Omental fat pad (tissue), 4 donors: ENCODE data around the gene BACH2. TPM values are rescaled to one million over a fixed set of nuclear protein-coding genes. Genes with fewer than 3 reads are reported as not detected.

Experiments used
- ATAC-seq: fragments of 150-250 bp; one replicate; pipeline ENCODE4 v1.9.1; 2016; ENCODE audit warnings: mild to moderate bottlenecking, moderate library complexity; ENCODE audit not compliant: low FRiP score
- DNase-seq: peaks from one replicate; pipeline ENCODE4 v3.0.0-alpha.2; 2019; ENCODE audit warnings: low spot score
- total RNA-seq, 4 donors: library from RNA; depleted of rRNA; stranded (reverse); fragments of >200 nt; gene quantifications; one replicate each; pipeline ENCODE4 v1.1.0, GENCODE V29; 2016
- TF ChIP-seq, protein P1 (sequence below), 3 donors: fragments of 450-650 bp; IDR thresholded peaks; one replicate each; pipeline ENCODE4 v1.5.1; 2016 to 2017; ENCODE audit warnings: antibody characterized with exemption in 3 of 3, mild to moderate bottlenecking in 3 of 3, moderate library complexity in 2 of 3

BACH2 gene
- total RNA-seq, 4 donors from 2014 or later = 4.0 to 9.4 (median 7.0) TPM

DNA sequence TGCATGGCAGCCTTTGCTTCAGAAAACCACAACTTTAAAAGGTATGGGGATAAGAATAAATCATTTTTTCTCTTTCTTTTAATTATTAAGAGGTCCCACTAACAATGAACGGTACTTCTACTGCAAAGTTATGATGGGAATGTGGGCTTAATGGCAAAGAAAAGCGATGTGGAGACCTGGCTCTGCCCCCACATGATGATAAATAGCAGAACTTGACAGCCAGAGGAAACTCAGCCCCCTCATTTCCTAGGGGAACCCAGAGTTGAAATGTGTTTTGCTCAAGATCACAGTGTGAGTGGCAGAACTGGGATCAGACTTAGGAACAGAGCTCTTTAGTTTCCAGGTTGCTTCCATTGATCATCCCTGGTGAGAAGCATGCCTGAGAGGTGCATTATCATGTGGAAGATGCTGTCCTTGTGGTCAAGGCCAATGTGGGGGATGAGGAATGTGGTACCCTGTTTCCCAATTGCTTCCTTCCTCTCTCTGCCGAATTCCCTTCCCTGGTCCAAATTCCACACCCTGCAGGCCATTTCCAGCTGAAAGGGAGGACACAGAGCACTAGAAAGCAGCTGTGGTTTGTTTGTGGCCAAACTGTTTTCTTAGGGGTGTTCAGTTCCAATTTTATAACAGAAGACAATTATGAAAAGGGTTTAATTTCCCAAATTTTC lies 66.0 kb downstream of the BACH2 start:
- peak; percentile 50 for ATAC-seq
- DNase-seq = no peak
- TF ChIP-seq, protein P1, sequence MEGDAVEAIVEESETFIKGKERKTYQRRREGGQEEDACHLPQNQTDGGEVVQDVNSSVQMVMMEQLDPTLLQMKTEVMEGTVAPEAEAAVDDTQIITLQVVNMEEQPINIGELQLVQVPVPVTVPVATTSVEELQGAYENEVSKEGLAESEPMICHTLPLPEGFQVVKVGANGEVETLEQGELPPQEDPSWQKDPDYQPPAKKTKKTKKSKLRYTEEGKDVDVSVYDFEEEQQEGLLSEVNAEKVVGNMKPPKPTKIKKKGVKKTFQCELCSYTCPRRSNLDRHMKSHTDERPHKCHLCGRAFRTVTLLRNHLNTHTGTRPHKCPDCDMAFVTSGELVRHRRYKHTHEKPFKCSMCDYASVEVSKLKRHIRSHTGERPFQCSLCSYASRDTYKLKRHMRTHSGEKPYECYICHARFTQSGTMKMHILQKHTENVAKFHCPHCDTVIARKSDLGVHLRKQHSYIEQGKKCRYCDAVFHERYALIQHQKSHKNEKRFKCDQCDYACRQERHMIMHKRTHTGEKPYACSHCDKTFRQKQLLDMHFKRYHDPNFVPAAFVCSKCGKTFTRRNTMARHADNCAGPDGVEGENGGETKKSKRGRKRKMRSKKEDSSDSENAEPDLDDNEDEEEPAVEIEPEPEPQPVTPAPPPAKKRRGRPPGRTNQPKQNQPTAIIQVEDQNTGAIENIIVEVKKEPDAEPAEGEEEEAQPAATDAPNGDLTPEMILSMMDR (IDR thresholded peaks at IDR 0.05) = no peak

DNA sequence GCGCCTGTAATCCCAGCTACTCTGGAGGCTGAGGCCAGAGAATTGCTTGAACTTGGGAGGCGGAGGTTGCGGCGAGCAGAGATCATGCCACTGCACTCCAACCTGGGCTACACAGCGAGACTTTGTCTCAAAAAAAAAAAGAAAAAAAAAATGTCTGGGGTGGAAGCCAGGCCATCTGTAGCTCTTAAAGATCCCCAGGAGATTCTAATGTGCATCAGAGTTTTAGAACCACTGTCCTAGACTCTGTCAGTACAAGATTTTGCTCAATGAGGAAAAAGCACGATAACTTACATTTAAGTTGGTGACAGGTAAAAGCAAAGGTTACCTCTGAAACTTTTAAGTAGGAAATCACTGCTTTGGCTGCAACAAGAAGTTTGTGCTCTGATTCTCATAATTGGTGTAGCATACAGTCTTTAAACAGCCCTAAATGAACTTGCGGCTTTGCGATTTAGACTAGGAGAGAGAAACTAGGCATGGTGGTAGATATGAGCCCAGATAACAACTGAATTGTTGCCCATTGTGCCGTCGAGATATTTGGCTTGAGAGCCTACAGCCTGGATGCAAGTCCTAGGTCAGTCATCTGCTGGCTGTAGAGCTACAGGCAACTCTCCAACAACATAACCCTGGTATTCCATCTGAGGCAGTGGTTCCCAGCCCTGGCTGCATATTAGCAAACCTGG lies 67.2 kb downstream of the BACH2 start:
- DNase-seq = no peak
- ATAC-seq = no peak
- TF ChIP-seq, protein P1 (IDR thresholded peaks at IDR 0.05) = no peak

DNA sequence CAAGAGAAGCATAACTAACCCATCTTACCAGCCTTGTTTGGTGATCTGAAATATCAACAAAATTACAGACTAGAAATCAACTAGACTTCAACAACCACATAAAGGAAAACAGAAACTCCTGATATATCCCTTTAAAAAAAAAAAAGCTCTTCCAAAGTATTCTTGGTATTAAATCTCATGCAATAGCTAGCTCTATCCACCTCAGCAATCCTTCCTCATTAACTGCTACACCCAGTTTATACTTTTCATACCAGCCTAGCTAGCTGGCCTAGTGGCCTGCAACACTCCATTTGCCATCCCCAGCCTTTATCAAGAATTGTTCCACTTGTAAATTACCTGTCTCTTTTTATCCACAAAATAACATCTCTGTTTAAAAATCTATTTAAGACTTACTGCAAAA lies 69.0 kb downstream of the BACH2 start:
- DNase-seq = no peak

DNA sequence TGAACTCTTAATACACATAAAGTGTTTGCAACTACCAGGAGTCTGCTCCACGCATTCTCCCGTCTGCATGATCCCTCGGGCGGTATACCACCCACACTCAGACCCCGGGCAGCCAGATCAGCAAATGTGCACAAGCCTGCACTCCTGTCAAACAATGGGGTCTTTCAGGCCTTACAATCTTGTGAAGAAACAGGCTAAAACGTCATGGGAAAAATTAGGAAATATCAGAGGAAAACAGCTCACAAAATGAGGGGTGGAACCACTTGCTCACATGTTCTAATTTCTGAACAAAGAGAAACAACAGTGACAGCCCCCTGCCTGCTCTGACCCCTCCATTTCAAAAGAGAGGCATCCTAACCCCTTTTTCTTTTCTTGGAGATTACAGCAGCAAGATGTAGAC lies 69.4 kb downstream of the BACH2 start:
- TF ChIP-seq, protein P1 (IDR thresholded peaks at IDR 0.05) = no peak
- DNase-seq (no peak), ATAC-seq (no peak)

More for the DNA sequence above, 69.0 kb downstream of the BACH2 start:
- TF ChIP-seq, protein P1 (IDR thresholded peaks at IDR 0.05) = no peak
- ATAC-seq = no peak

DNA sequence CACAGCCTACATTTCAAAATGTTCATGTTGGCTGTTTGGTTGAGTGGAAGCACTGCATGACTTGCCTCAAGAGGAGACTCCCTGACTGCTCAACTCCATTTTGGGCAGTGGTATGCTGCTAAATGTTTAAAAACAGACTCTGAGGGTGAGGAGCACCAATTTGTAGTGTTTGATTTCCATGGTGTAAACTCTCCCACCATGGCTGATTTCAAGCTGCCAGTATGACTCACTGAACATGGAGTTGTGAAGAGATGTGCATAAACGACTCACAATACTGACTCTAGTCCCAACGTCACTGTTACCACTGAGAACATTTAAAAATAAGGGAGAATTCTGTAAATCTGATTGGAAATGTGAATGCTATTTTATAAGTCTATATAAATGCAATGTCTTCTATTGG lies 70.4 kb downstream of the BACH2 start:
- TF ChIP-seq, protein P1 (IDR thresholded peaks at IDR 0.05) = no peak
- DNase-seq = no peak
- ATAC-seq = no peak

DNA sequence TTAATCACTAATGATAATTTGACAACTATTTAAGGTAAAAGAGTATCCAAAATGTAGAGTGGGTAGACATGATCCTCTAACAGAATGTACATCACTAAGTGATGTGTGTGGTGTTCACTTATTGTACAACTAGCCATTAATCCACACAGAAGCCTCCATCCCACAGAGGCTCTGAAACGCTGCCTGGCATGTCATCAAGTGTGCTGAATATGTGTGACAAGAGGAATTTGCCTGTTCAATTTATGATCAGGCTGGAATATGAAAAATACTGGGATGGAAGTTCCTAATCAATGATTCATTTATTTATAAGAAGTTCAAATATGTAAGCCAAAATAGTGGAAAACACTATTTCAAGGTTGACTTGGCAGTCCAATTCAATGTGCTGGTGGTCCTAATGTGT lies 72.4 kb downstream of the BACH2 start:
- ATAC-seq (no peak), DNase-seq (no peak)
- TF ChIP-seq, protein P1 (IDR thresholded peaks at IDR 0.05) = no peak

DNA sequence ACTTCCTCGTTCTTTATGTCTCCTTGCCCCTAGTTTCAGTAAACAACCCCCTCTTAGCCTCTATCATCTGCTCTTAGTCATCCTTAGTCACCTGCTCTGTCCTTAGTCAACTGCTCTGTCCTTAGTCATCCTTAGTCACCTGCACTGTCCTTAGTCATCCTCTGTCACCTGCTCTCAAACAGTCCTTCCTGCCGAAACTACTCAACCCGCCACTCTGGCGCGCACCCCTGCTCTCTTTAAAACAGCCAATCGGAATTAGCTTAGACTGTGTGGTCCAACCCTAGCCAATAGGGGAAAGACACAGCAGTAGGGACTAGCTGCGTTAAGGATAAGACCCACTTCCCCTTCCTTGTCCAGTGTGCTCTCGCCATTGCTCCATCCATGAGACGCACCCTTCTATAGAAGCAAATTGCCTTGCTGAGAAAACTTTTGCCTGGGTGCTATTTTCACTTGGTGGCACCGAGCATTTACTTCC lies 73.9 kb downstream of the BACH2 start:
- no peak for ATAC-seq
- DNase-seq = no peak
- TF ChIP-seq, protein P1 (IDR thresholded peaks at IDR 0.05) = no peak
